WTC11 (cell line): Measurements from ENCODE around the gene MAT2A.

ENCODE experiments used
- E2F4 ChIP-seq: sonication (generic); formaldehyde crosslinking; IDR thresholded peaks from 2 replicates; pipeline ENCODE4 v1.8.1; 2022; ENCODE audit warnings: low read depth, mild to moderate bottlenecking, moderate library complexity, missing genetic modification reagents, borderline replicate concordance
- FOXK1 ChIP-seq: sonication (generic); formaldehyde crosslinking; IDR thresholded peaks from 2 replicates; pipeline ENCODE4 v1.8.0; 2022; ENCODE audit warnings: mild to moderate bottlenecking, moderate library complexity, missing genetic modification reagents
- JUN ChIP-seq: sonication (generic); formaldehyde crosslinking; IDR thresholded peaks from 2 replicates; pipeline ENCODE4 v1.8.0; 2023; ENCODE audit warnings: mild to moderate bottlenecking, missing genetic modification reagents
- MYBL2 ChIP-seq: sonication (generic); formaldehyde crosslinking; IDR thresholded peaks from 2 replicates; pipeline ENCODE4 v1.8.1; 2023; ENCODE audit warnings: mild to moderate bottlenecking, moderate library complexity, missing genetic modification reagents
- NFYB ChIP-seq: sonication (generic); formaldehyde crosslinking; conservative IDR thresholded peaks from 2 replicates; pipeline ENCODE4 v1.8.0; 2022; ENCODE audit warnings: low read depth, missing genetic modification reagents
- SOX15 ChIP-seq: fragments of 250-450 bp; sonication (Bioruptor Pico); IDR thresholded peaks from 2 replicates; pipeline ENCODE4 v1.9.0; 2021; ENCODE audit warnings: mild to moderate bottlenecking
- TCF7 ChIP-seq: sonication (generic); formaldehyde crosslinking; IDR thresholded peaks from 2 replicates; pipeline ENCODE4 v1.8.0; 2022; ENCODE audit warnings: mild to moderate bottlenecking, low read depth, missing genetic modification reagents, moderate library complexity
- ZNF219 ChIP-seq: sonication (generic); formaldehyde crosslinking; IDR thresholded peaks from 2 replicates; pipeline ENCODE4 v1.8.0; 2023; ENCODE audit warnings: missing genetic modification reagents, mild to moderate bottlenecking, borderline replicate concordance
- TF ChIP-seq, protein P1 (sequence below): sonication (generic); formaldehyde crosslinking; IDR thresholded peaks from 2 replicates; pipeline ENCODE4 v1.8.0; 2022; ENCODE audit warnings: mild to moderate bottlenecking, missing genetic modification reagents
- TF ChIP-seq, protein P2 (sequence below): sonication (generic); formaldehyde crosslinking; IDR thresholded peaks from 2 replicates; pipeline ENCODE4 v1.8.1; 2022; ENCODE audit warnings: missing genetic modification reagents, borderline replicate concordance
- TF ChIP-seq, protein P3 (sequence below): sonication (generic); formaldehyde crosslinking; IDR thresholded peaks from 2 replicates; pipeline ENCODE4 v1.8.0; 2022; ENCODE audit warnings: mild to moderate bottlenecking, missing genetic modification reagents
- TF ChIP-seq, protein P4 (sequence below): fragments of 200-600 bp; IDR thresholded peaks from 2 replicates; pipeline ENCODE4 v1.8.0; 2022; ENCODE audit warnings: antibody characterized with exemption

DNA sequence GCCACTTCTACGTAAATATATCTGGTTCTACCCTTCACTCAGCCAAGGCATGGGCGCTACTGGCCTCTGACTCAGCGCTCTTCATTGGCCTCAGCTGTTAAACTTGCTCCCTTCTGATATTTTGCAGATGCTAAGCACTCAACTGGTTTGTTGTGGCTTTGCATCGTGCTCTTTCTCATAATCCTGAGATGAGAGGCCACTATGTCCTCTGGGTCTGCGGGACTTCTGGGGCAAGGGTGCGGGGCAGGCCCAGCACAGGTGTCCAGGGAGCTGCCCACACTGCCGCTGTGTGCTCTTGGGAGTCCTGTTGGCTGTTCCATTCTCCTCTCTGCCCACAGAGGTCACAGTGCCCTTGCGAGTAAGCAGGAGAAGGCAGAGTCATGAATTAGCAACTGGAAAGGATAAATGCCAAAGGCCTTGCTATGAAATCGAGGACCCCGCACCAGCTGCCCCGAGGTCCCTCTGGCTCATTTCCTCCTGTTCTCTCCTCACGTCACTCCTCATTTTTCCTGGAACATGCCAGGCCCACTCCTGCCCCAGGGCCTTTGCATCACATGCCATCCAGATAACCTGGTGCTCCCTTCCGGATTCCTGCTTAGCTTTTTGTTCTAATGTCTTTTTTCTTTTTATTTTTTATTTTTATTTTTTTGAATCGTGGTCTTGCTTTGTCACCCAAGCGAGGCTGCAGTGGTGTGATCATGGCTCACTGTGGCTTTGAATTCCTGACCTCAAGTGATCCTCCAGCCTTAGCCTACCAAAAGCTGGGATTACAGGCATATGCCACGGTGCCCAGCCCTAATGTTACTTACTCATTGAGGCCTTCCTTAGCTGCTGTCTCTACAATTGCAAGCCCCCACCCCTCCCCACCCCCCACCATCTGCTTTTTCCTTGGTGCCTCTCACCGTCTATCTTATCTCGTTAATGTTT, 34.9 kb upstream of the MAT2A start:
- no peak for TF ChIP-seq TCF7 (CRISPR knock-in tag)
- TF ChIP-seq, protein P1, sequence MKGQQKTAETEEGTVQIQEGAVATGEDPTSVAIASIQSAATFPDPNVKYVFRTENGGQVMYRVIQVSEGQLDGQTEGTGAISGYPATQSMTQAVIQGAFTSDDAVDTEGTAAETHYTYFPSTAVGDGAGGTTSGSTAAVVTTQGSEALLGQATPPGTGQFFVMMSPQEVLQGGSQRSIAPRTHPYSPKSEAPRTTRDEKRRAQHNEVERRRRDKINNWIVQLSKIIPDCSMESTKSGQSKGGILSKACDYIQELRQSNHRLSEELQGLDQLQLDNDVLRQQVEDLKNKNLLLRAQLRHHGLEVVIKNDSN (CRISPR knock-in tag), result no peak
- no peak for TF ChIP-seq NFYB (CRISPR knock-in tag)
- no peak for TF ChIP-seq SOX15
- TF ChIP-seq, protein P2, sequence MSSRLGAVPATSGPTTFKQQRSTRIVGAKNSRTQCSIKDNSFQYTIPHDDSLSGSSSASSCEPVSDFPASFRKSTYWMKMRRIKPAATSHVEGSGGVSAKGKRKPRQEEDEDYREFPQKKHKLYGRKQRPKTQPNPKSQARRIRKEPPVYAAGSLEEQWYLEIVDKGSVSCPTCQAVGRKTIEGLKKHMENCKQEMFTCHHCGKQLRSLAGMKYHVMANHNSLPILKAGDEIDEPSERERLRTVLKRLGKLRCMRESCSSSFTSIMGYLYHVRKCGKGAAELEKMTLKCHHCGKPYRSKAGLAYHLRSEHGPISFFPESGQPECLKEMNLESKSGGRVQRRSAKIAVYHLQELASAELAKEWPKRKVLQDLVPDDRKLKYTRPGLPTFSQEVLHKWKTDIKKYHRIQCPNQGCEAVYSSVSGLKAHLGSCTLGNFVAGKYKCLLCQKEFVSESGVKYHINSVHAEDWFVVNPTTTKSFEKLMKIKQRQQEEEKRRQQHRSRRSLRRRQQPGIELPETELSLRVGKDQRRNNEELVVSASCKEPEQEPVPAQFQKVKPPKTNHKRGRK, result no peak
- no peak for TF ChIP-seq MYBL2 (CRISPR knock-in tag)
- TF ChIP-seq, protein P3, sequence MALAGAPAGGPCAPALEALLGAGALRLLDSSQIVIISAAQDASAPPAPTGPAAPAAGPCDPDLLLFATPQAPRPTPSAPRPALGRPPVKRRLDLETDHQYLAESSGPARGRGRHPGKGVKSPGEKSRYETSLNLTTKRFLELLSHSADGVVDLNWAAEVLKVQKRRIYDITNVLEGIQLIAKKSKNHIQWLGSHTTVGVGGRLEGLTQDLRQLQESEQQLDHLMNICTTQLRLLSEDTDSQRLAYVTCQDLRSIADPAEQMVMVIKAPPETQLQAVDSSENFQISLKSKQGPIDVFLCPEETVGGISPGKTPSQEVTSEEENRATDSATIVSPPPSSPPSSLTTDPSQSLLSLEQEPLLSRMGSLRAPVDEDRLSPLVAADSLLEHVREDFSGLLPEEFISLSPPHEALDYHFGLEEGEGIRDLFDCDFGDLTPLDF (CRISPR knock-in tag), result no peak
- TF ChIP-seq, protein P4, sequence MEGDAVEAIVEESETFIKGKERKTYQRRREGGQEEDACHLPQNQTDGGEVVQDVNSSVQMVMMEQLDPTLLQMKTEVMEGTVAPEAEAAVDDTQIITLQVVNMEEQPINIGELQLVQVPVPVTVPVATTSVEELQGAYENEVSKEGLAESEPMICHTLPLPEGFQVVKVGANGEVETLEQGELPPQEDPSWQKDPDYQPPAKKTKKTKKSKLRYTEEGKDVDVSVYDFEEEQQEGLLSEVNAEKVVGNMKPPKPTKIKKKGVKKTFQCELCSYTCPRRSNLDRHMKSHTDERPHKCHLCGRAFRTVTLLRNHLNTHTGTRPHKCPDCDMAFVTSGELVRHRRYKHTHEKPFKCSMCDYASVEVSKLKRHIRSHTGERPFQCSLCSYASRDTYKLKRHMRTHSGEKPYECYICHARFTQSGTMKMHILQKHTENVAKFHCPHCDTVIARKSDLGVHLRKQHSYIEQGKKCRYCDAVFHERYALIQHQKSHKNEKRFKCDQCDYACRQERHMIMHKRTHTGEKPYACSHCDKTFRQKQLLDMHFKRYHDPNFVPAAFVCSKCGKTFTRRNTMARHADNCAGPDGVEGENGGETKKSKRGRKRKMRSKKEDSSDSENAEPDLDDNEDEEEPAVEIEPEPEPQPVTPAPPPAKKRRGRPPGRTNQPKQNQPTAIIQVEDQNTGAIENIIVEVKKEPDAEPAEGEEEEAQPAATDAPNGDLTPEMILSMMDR, result no peak
- no peak for TF ChIP-seq FOXK1 (CRISPR knock-in tag)
- no peak for TF ChIP-seq E2F4 (CRISPR knock-in tag)
- TF ChIP-seq ZNF219 (CRISPR knock-in tag), result no peak
- no peak for TF ChIP-seq JUN (CRISPR knock-in tag)
